ENCODE data around the gene ENTPD3.

- TF ChIP-seq CTCF (IDR thresholded peaks at IDR 0.05) (no peak), TEAD4 (CRISPR knock-in tag; IDR thresholded peaks at IDR 0.05) (no peak), MYBL2 (CRISPR knock-in tag; IDR thresholded peaks at IDR 0.05) (no peak), ZNF219 (CRISPR knock-in tag; IDR thresholded peaks at IDR 0.05; ENCODE audit: borderline replicate concordance) (no peak), IRF1 (CRISPR knock-in tag; IDR thresholded peaks at IDR 0.05) (no peak), CREB1 (CRISPR knock-in tag; IDR thresholded peaks at IDR 0.05) (no peak), TP53 (CRISPR knock-in tag; IDR thresholded peaks at IDR 0.05) (no peak), CBFB (CRISPR knock-in tag; IDR thresholded peaks at IDR 0.05; ENCODE audit: low read depth) (no peak), AR (CRISPR knock-in tag; IDR thresholded peaks at IDR 0.05) (no peak), SP1 (CRISPR knock-in tag; conservative IDR thresholded peaks at IDR 0.05) (no peak)
- TF ChIP-seq, protein P1, sequence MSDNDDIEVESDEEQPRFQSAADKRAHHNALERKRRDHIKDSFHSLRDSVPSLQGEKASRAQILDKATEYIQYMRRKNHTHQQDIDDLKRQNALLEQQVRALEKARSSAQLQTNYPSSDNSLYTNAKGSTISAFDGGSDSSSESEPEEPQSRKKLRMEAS (CRISPR knock-in tag; IDR thresholded peaks at IDR 0.05): no peak
- TF ChIP-seq, protein P2, sequence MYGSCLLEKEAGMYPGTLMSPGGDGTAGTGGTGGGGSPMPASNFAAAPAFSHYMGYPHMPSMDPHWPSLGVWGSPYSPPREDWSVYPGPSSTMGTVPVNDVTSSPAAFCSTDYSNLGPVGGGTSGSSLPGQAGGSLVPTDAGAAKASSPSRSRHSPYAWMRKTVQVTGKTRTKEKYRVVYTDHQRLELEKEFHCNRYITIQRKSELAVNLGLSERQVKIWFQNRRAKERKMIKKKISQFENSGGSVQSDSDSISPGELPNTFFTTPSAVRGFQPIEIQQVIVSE (CRISPR knock-in tag; IDR thresholded peaks at IDR 0.05; ENCODE audit: borderline replicate concordance): no peak
These were observed 76.6 kb downstream of the ENTPD3 start for GRCh38 chr3:40463579-40463978.

Measured in WTC11 (cell line).